ENCODE data around the gene DAGLB.
A peak's percentile ranks its signal among the peaks of the same experiment; 100 is the strongest.
"Not testable (repeated sequence)": the region's sequence is repeated elsewhere in the genome, so short reads cannot be mapped to it uniquely, and the experiment has no call there.

Gene DAGLB

DNA sequence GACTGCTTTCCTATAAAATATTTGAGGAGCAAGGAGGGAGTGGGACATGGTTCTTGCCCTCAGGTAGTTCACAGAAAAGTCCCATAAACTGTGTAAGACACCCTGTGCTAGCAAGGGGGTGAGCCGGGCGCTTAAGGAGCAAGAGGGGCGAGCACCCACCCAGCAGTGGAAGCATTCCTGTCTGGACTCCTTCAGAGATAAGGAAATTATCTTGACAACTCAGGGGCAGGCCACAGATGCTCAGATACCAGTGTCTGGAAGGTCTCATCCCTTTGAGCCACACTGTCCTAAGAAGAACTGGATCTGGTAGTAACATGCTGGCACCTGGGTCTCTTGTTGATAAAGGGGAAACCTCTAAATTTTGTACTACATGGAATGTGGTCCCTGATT lies 54.1 kb downstream of the DAGLB start:
- no peaks in the 10 kb centered on the region for H3K9me3 ChIP-seq (ENCODE audit: control insufficient read depth in 1 of 2, low read length in 2 of 2)
- H3K36me3 ChIP-seq (ENCODE audit: control insufficient read depth in 1 of 2, insufficient read depth in 2 of 2, low read length in 2 of 2) = peaks cover 2 to 18% of the 10 kb centered on the region in 2 donors
- peak overlapping the region; percentile 92 for H3K27ac ChIP-seq (ENCODE audit: low read length)
- no peaks in the 10 kb centered on the region for H3K27me3 ChIP-seq (ENCODE audit: low read depth, low read length)
- H3K4me3 ChIP-seq (ENCODE audit: low read depth in 1 of 2, low read length in 2 of 2) = no peak overlapping the region
- peaks cover 10 to 36% of the 10 kb centered on the region in 2 donors for H3K4me1 ChIP-seq (ENCODE audit: control insufficient read depth in 1 of 2, insufficient read depth in 2 of 2, low read length in 2 of 2)

DNA sequence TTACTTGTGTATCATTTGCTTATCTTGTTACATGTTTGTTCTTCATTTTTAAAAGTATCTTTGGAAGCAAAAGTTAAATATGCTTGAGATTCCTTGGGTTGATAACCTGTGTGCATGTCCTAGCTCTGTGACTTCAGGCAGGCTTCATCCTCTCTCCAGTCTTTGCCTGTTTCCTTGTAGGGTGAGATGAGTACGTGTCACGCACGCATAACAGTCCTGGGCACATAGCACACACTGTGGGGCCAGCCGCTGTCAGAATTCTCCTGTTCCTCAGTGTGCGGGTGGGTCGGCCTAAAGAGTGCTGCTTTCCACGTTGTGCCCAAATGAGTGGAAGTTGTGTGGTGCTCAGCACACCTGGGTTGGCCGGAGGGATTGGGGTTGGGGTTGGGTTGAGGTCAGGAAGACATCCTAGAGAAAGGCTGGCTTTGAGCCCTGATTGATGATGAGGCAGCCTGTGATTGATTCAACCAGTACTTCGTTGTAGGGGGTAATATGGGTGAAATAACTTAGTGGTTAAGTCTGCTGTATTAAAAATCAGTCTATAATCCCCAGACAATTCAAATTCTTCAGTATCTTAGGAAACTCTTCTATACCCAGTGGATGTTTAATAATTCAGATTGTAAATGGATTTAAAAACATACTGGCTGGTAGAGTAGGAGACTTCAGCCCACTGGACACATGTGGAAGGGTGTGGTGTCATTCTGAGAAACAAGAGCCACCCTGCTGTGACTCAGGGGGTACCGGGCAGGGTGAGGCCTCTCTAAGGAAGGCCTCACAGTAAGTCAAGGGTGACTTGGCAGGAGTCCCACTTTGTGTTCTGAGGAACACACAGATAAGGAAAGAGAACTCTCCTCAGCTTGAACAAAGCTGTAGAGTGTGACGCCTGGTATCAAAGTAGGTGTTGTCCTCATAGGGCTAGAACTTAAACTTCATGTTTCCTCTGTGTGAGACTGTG lies 54.8 kb downstream of the DAGLB start:
- peak overlapping the region in 1 of 2 donors; percentile 8 for H3K4me3 ChIP-seq (ENCODE audit: low read depth in 1 of 2, low read length in 2 of 2)
- H3K4me1 ChIP-seq (ENCODE audit: control insufficient read depth in 1 of 2, insufficient read depth in 2 of 2, low read length in 2 of 2) = peaks cover 10 to 32% of the 10 kb centered on the region in 2 donors
- peak overlapping the region; percentile 92 for H3K27ac ChIP-seq (ENCODE audit: low read length)
- no peaks in the 10 kb centered on the region for H3K27me3 ChIP-seq (ENCODE audit: low read depth, low read length)
- H3K9me3 ChIP-seq (ENCODE audit: control insufficient read depth in 1 of 2, low read length in 2 of 2) = no peaks in the 10 kb centered on the region
- H3K36me3 ChIP-seq (ENCODE audit: control insufficient read depth in 1 of 2, insufficient read depth in 2 of 2, low read length in 2 of 2) = peaks cover 8 to 24% of the 10 kb centered on the region in 2 donors

DNA sequence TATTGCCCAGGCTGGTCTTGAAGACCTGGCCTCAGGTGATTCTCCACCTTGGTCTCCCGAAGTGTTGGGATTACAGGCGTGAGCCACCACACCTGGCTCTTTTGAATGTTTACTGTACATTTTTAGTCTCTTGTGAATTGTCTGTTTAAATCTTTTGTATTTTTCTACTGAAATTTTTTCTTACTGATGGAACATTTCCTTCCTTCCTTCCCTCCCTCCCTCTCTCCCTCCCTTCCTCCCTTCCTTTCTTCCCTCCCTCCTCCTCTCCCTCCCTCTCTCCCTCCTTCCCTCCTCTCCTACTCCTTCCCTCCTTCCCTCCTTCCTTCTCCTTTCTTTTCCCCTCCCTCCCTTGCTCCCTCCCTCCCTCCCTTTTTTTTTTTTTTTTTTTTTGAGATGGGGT lies 58.0 kb downstream of the DAGLB start:
- Histone ChIP-seq H3K4me1 (ENCODE audit: control insufficient read depth in 1 of 2, insufficient read depth in 2 of 2, low read length in 2 of 2) (peaks cover 25 to 39% of the 10 kb centered on the region in 2 donors), H3K9me3 (ENCODE audit: control insufficient read depth in 1 of 2, low read length in 2 of 2) (no peaks in the 10 kb centered on the region), H3K36me3 (ENCODE audit: control insufficient read depth in 1 of 2, insufficient read depth in 2 of 2, low read length in 2 of 2) (peaks cover 13 to 28% of the 10 kb centered on the region in 2 donors), H3K27ac (ENCODE audit: low read length) (no peak overlapping the region), H3K4me3 (ENCODE audit: low read depth in 1 of 2, low read length in 2 of 2) (no peak overlapping the region), H3K27me3 (ENCODE audit: low read depth, low read length) (no peaks in the 10 kb centered on the region)

DNA sequence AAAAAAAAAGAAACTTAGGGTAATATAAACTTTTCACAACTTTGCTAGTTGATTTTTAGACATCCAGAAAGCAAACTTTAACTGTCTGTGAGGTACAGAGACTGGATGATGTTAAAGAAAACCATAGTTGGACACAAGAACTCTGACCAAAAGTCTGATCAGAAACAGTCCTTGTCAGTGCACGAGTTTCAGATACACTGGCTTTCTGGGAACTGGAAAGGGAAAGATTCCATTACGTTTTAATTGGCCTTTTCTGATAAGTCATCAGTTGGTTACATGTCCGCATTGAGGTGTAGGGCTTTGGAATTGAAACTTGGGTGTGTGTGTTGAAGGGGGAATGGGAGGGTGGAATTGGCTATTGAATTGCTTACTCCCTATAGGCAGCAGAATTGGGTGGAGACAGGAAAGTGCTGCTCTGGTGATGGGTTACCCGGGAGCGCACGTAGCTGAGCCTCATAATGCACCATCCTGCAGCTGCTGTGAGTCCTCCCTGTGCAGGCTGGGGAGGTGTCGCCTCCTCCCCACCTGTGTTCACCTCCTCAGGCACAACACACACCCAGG lies 59.9 kb downstream of the DAGLB start:
- no peak overlapping the region for H3K4me3 ChIP-seq (ENCODE audit: low read depth in 1 of 2, low read length in 2 of 2)
- H3K27me3 ChIP-seq (ENCODE audit: low read depth, low read length) = no peaks in the 10 kb centered on the region
- H3K9me3 ChIP-seq (ENCODE audit: control insufficient read depth in 1 of 2, low read length in 2 of 2) = no peaks in the 10 kb centered on the region
- H3K36me3 ChIP-seq (ENCODE audit: control insufficient read depth in 1 of 2, insufficient read depth in 2 of 2, low read length in 2 of 2) = peaks cover 13 to 25% of the 10 kb centered on the region in 2 donors
- peak overlapping the region; percentile 79 for H3K27ac ChIP-seq (ENCODE audit: low read length)
- H3K4me1 ChIP-seq (ENCODE audit: control insufficient read depth in 1 of 2, insufficient read depth in 2 of 2, low read length in 2 of 2) = peaks cover 28 to 39% of the 10 kb centered on the region in 2 donors

DNA sequence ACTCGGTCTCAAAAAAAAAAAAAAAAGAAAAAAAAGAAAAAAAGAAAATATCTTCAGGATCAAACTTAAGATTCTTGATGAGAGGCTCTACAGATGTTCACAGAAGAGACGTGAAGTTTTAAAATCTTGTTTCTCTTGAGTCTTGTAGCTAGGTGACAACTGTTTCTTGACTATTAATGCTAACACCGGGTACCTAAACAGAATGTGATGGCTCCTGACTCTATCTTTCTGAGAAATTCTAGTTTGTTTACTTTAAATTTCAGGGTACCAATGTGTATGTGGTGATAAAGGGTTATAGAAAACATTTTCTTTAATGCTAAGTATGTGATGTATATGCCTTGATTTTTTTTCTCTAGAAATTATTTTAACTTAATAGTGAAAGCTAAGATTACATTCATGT lies 61.0 kb downstream of the DAGLB start:
- peak overlapping the region; percentile 79 for H3K27ac ChIP-seq (ENCODE audit: low read length)
- H3K4me3 ChIP-seq (ENCODE audit: low read depth in 1 of 2, low read length in 2 of 2) = no peak overlapping the region
- H3K36me3 ChIP-seq (ENCODE audit: control insufficient read depth in 1 of 2, insufficient read depth in 2 of 2, low read length in 2 of 2) = peaks cover 13 to 16% of the 10 kb centered on the region in 2 donors
- H3K9me3 ChIP-seq (ENCODE audit: control insufficient read depth in 1 of 2, low read length in 2 of 2) = no peaks in the 10 kb centered on the region
- peaks cover 25 to 44% of the 10 kb centered on the region in 2 donors for H3K4me1 ChIP-seq (ENCODE audit: control insufficient read depth in 1 of 2, insufficient read depth in 2 of 2, low read length in 2 of 2)
- no peaks in the 10 kb centered on the region for H3K27me3 ChIP-seq (ENCODE audit: low read depth, low read length)

DNA sequence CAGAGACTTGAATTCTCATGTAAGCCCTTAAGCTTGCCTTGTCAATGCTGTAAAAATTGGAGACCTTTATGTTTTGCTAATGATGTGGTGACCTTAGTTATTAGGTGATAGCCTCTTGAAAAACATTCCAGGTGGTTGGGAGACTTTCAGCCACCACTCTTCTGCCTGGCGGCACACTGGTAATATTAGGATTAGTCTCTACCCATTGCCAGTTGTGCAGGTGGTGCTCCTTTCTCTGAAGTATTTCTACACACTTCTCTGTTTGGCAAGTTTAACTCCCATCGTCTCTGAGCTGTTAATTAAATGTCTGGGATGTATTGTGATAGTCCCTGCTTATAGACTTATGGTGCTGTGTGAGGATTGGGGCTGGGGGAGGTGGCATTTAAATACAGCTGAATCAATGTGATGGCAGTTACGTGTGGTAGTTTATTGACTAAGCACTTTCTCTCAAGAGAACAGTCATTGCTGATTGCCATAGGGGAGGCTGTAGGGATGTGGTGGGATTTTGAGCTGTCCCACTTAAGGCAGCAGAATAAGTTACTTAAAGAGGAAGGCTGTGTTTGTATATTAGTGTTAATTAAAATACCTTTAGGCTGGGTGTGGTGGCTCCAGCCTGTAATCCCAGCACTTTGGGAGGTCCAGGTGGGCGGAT lies 61.7 kb downstream of the DAGLB start:
- Histone ChIP-seq H3K9me3 (ENCODE audit: control insufficient read depth in 1 of 2, low read length in 2 of 2) (no peaks in the 10 kb centered on the region), H3K4me1 (ENCODE audit: control insufficient read depth in 1 of 2, insufficient read depth in 2 of 2, low read length in 2 of 2) (peaks cover 25 to 48% of the 10 kb centered on the region in 2 donors), H3K36me3 (ENCODE audit: control insufficient read depth in 1 of 2, insufficient read depth in 2 of 2, low read length in 2 of 2) (peaks cover 11 to 13% of the 10 kb centered on the region in 2 donors), H3K27me3 (ENCODE audit: low read depth, low read length) (no peaks in the 10 kb centered on the region), H3K27ac (ENCODE audit: low read length) (peak overlapping the region; percentile 86), H3K4me3 (ENCODE audit: low read depth in 1 of 2, low read length in 2 of 2) (no peak overlapping the region)

DNA sequence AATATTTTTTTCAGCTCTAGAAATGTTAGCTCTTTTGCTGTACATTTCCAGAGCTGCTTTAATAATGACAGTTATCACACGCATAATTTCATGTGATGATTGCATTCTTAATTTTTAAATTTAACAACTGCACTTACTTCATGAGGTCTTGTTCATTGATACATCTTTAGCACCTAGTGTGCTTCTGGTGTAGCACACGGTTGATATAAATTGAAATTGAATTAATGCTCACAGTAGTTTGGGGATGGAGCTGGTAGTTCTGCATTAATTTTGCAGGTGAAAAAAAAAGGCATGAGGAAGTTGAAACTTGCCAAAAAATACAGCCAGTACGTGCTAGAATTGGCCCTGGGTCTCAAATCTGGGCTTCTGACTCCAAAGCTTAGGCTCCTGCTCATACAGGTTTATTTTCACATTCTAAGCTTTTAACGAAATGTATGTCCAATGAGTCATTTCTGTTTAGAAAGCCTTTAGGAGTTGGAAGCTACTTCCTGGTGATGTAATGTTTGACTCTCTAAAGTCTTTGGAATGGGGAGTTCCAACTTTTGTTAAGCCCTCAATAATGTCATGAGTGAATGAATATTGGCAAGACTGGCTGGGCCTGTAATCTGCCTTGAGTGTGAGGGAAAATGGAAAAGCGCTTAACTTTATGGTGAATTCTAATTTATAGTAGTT lies 62.5 kb downstream of the DAGLB start:
- no peak overlapping the region for H3K4me3 ChIP-seq (ENCODE audit: low read depth in 1 of 2, low read length in 2 of 2)
- peaks cover 11 to 13% of the 10 kb centered on the region in 2 donors for H3K36me3 ChIP-seq (ENCODE audit: control insufficient read depth in 1 of 2, insufficient read depth in 2 of 2, low read length in 2 of 2)
- peaks cover 25 to 56% of the 10 kb centered on the region in 2 donors for H3K4me1 ChIP-seq (ENCODE audit: control insufficient read depth in 1 of 2, insufficient read depth in 2 of 2, low read length in 2 of 2)
- H3K27me3 ChIP-seq (ENCODE audit: low read depth, low read length) = no peaks in the 10 kb centered on the region
- H3K9me3 ChIP-seq (ENCODE audit: control insufficient read depth in 1 of 2, low read length in 2 of 2) = no peaks in the 10 kb centered on the region
- H3K27ac ChIP-seq (ENCODE audit: low read length) = peak overlapping the region; percentile 86

DNA sequence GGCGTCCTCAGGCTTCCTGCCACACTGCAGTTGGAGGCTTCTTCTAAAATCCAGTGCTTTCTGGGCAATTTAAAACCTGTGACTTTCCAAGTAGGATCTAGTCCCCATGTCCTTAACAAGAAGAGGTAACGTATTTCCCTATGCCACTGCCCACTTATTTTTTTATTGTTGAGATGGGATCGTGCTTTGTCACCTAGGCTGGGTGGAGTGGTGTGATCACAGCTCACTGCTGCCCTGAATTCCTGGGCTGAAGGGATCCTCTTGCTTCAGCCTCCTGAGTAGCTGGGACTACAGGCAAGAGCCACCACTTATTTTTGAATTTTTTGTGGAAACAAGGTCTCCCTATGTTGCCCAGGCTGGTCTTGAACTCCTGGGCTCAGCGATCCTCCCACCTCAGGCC lies 63.4 kb downstream of the DAGLB start:
- Histone ChIP-seq H3K9me3 (ENCODE audit: control insufficient read depth in 1 of 2, low read length in 2 of 2) (no peaks in the 10 kb centered on the region), H3K4me3 (ENCODE audit: low read depth in 1 of 2, low read length in 2 of 2) (no peak overlapping the region), H3K4me1 (ENCODE audit: control insufficient read depth in 1 of 2, insufficient read depth in 2 of 2, low read length in 2 of 2) (peaks cover 25 to 62% of the 10 kb centered on the region in 2 donors), H3K27ac (ENCODE audit: low read length) (peak overlapping the region; percentile 60), H3K36me3 (ENCODE audit: control insufficient read depth in 1 of 2, insufficient read depth in 2 of 2, low read length in 2 of 2) (peaks cover 11 to 13% of the 10 kb centered on the region in 2 donors), H3K27me3 (ENCODE audit: low read depth, low read length) (no peaks in the 10 kb centered on the region)

DNA sequence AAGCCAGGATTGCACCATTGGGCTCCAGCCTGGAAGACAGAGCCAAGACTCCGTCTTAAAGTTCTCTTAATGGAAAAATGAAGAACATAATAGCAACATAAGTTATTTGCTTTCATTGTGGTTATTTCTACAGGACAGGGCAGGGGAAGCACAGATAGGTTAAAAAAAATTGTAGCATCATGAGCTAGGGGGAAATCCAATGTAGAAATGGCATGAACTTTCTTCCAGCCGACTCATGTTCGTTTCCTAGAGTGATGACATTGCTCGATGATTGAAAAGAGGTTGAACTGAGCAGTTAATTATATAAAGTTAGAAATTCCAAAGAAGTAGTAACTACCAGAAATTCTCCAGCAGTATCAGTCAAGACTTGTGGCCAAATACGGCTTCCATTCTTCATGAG lies 64.9 kb downstream of the DAGLB start:
- Histone ChIP-seq H3K27ac (ENCODE audit: low read length) (no peak overlapping the region), H3K36me3 (ENCODE audit: control insufficient read depth in 1 of 2, insufficient read depth in 2 of 2, low read length in 2 of 2) (peaks cover 3% of the 10 kb centered on the region in 2 donors), H3K9me3 (ENCODE audit: control insufficient read depth in 1 of 2, low read length in 2 of 2) (no peaks in the 10 kb centered on the region), H3K27me3 (ENCODE audit: low read depth, low read length) (no peaks in the 10 kb centered on the region), H3K4me1 (ENCODE audit: control insufficient read depth in 1 of 2, insufficient read depth in 2 of 2, low read length in 2 of 2) (peaks cover 25 to 71% of the 10 kb centered on the region in 2 donors), H3K4me3 (ENCODE audit: low read depth in 1 of 2, low read length in 2 of 2) (no peak overlapping the region)

DNA sequence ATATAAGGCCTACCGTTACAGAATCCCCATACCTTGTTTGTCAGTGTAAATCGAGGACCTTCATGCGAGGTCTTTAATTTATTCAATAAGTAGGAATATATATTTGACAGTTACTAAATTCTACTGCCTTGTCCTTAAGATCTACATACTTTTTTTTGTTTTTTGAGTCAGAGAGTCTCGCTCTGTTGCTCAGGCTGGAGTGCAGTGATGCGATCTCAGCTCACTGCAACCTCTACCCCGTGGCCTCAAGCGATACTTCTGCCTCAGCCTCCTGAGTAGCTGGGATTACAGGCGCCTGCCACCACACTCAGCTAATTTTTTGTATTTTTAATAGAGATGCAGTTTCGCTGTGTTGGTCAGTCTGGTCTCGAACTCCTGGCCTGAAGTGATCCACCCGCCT lies 65.9 kb downstream of the DAGLB start:
- not testable (repeated sequence) for H3K27me3 ChIP-seq (ENCODE audit: low read depth, low read length); H3K9me3 ChIP-seq (ENCODE audit: control insufficient read depth in 1 of 2, low read length in 2 of 2); H3K27ac ChIP-seq (ENCODE audit: low read length); H3K4me3 ChIP-seq (ENCODE audit: low read depth in 1 of 2, low read length in 2 of 2); H3K36me3 ChIP-seq (ENCODE audit: control insufficient read depth in 1 of 2, insufficient read depth in 2 of 2, low read length in 2 of 2)
- H3K4me1 ChIP-seq (ENCODE audit: control insufficient read depth in 1 of 2, insufficient read depth in 2 of 2, low read length in 2 of 2) = peaks cover 25 to 74% of the 10 kb centered on the region in 2 donors

Data from muscle layer of duodenum (tissue), 2 donors.